ENCODE results near the gene PAX2.

DNA sequence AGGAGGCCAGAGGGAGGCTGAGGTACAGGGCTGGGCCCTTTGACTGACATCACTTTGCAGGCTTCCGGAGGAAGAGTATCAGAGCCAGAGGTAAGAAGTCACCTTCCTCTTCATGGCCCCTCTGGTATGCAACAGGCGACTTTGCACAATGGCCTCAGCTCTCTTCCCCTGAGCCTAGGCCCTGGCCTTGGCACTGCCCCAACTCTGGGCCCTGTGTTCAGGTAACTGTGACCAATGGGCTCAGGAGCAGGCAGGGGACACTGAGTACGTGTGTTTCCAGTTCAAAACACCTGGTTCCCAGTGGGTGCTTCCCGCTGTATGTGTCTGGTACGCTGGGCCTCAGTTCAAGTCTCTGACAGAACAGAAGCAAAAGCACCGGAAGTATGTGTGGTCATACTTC is 12.1 kb upstream of the PAX2 start:
- TF ChIP-seq, protein P1, sequence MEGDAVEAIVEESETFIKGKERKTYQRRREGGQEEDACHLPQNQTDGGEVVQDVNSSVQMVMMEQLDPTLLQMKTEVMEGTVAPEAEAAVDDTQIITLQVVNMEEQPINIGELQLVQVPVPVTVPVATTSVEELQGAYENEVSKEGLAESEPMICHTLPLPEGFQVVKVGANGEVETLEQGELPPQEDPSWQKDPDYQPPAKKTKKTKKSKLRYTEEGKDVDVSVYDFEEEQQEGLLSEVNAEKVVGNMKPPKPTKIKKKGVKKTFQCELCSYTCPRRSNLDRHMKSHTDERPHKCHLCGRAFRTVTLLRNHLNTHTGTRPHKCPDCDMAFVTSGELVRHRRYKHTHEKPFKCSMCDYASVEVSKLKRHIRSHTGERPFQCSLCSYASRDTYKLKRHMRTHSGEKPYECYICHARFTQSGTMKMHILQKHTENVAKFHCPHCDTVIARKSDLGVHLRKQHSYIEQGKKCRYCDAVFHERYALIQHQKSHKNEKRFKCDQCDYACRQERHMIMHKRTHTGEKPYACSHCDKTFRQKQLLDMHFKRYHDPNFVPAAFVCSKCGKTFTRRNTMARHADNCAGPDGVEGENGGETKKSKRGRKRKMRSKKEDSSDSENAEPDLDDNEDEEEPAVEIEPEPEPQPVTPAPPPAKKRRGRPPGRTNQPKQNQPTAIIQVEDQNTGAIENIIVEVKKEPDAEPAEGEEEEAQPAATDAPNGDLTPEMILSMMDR (IDR thresholded peaks at IDR 0.05) = no peak
- TF ChIP-seq POLR2A (IDR thresholded peaks at IDR 0.05) = no peak

Data from esophagus squamous epithelium (tissue), 4 donors.